GM21717 (cell line): ENCODE measurements around the gene KIR3DL3.
"Not testable (repeated sequence)": the region's sequence is repeated elsewhere in the genome, so short reads cannot be mapped to it uniquely, and the experiment has no call there.

Experiments used
- ATAC-seq: cut with Tn5 transposase; IDR thresholded peaks from one replicate; pipeline ENCODE4 v1.9.1; 2021; ENCODE audit warnings: mild to moderate bottlenecking, moderate library complexity; ENCODE audit not compliant: unreplicated experiment

Gene KIR3DL3

DNA sequence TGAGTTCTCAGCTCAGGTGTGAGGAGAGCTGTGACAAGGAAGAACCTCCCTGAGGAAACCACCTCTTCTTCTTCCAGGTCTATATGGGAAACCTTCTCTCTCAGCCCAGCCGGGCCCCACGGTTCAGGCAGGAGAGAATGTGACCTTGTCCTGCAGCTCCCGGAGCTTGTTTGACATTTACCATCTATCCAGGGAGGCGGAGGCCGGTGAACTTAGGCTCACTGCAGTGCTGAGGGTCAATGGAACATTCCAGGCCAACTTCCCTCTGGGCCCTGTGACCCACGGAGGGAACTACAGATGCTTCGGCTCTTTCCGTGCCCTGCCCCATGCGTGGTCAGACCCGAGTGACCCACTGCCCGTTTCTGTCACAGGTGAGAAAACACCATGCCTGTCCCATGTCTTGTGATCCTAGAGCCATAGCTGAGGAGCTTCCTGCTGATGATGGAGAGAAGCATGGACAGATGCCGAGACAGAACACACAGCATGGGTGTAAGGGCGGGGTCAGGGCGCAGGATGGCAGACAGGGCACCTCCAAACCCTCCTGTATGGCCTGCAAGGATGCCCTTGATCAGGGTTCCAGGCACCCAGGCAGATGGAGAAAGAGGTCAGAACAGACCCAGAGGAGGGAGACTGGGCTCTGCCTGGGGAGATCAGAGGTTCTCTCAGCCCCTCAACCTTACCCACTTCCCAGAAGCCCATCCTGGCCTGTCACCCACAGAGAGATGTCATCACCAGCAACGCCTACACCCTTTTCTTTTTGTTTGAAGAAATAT, 5.4 kb downstream of the KIR3DL3 start:
- ATAC-seq = no peak

DNA sequence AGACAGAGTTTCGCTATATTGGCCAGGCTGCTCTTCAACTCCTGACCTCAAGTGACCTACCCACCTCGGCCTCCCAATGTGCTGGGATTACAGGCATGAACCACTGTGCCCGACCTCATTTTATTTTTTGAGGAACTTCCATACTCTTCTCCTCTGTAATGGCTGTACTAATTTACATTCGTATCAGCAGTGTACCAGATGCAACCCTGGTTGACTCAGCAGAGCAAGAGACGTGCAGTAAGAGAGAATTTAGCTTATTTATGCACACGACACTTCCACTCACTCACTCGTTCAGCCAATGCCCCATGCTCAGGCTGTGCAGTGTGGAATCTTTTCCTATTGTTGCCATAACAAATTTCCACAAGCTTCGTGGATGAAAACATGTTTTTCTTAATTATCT, 6.9 kb downstream of the KIR3DL3 start:
- ATAC-seq = no peak

GRCh38 chr19:54738306-54738705, 14.1 kb downstream of the KIR3DL3 start, which contains the start of gene KIR2DL3:
TSS of gene KIR2DL3 (plus strand) at chr19:54738513. CDS start at chr19:54738546, 33 bp downstream.
- ATAC-seq = not testable (repeated sequence)

GRCh38 chr19:54738715-54739114, 14.5 kb downstream of the KIR3DL3 start:
- no peak for ATAC-seq

- no peak for ATAC-seq
These were observed 15.6 kb downstream of the KIR3DL3 start for GRCh38 chr19:54739587-54740497.

DNA sequence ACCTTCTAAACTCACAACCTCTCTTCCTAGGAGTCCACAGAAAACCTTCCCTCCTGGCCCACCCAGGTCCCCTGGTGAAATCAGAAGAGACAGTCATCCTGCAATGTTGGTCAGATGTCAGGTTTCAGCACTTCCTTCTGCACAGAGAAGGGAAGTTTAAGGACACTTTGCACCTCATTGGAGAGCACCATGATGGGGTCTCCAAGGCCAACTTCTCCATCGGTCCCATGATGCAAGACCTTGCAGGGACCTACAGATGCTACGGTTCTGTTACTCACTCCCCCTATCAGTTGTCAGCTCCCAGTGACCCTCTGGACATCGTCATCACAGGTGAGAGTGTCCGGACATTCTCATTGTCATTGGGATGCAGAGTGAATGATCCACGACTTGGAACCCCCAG, 17.7 kb downstream of the KIR3DL3 start:
- ATAC-seq = not testable (repeated sequence)

DNA sequence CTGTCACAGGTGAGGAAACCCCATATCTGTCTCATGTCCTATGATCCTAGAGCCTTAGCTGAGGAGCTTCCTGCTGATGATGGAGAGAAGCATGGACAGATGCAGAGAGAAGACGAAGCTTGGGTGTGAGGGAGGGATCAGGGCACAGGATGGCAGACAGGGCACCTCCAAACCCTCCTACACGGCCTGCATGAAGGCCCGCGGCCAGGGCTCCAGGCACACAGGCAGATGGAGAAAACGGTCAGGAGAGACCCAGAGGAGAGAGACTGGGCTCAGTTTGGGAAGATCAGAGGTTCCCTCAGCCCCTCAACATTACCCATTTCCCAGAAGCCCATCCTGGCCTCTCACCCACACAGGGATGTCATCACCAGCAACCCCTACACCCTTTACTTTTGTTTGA, 19.8 kb downstream of the KIR3DL3 start:
- ATAC-seq = not testable (repeated sequence)

GRCh38 chr19:54747614-54748322, 23.5 kb downstream of the KIR3DL3 start:
- not testable (repeated sequence) for ATAC-seq

DNA sequence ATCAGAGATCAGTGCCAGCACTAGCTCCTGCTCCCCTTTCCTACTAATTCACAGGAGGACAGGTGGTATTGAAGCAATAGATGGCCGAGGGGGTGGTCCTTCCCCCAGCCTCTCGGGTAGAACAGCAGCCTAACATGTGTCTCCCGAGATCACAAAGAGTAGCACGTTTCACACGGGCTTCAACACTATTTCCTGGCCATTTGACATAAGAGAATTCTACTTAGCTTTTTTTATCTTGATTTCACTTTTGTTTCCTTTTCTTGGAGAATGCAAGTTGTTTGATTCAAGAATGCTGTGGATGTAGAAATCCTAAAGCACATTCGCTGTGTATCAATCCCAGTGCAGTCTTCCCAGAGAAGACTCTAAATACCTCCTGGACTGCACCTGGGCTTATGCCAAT, 26.0 kb downstream of the KIR3DL3 start:
- not testable (repeated sequence) for ATAC-seq

DNA sequence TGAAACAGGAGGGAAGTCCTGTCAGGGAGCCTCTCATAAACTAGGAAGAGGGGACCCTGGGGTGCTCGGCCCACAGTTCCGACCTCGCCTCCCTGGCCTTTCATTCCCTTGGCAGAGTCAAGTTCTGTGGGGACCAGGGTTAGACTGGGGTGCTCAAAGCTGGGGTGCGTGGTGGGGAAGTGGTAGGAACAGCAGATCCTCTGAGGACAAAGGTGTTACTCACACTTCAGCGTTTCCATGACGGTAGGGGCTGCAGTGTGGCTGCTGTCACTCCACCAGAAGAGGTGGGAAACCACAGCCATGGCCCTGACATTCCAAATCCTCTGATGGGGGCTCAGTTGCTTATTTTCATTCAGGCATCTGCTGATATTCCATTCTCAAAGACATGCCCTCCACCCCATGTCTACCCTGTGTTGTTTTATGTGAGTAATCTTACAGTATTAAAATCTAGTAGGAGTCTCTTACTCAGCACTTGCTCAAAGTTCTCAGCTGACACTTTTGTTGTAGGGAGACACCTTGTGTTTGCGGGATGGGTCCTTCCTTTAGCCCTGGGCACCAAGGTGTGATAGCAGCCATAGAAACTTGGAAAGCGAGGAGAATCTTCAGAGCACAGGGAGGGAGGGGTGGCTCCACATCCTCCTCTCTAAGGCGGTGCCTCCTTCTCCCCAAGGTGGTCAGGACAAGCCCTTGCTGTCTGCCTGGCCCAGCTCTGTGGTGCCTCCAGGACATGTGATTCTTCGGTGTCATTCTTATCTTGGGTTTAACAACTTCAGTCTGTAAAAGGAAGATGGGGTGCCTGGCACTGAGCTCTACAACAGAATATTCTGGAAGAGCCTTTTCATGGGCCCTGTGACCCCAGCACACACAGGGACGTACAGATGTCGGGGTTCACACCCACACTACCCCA, 32.2 kb downstream of the KIR3DL3 start:
- ATAC-seq = not testable (repeated sequence)

DNA sequence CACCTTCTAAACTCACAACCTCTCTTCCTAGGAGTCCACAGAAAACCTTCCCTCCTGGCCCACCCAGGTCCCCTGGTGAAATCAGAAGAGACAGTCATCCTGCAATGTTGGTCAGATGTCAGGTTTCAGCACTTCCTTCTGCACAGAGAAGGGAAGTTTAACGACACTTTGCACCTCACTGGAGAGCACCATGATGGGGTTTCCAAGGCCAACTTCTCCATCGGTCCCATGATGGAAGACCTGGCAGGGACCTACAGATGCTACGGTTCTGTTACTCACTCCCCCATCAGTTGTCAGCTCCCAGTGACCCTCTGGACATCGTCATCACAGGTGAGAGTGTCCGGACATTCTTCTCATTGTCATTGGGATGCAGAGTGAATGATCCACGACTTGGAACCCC, 34.3 kb downstream of the KIR3DL3 start:
- not testable (repeated sequence) for ATAC-seq

GRCh38 chr19:54764219-54764618, 40.0 kb downstream of the KIR3DL3 start:
- ATAC-seq = not testable (repeated sequence)

GRCh38 chr19:54766464-54766863, 42.2 kb downstream of the KIR3DL3 start:
- not testable (repeated sequence) for ATAC-seq

GRCh38 chr19:54769646-54770045, 45.4 kb downstream of the KIR3DL3 start, which contains the start of gene KIR2DL1:
TSS of gene KIR2DL1 (plus strand) at chr19:54769793. CDS start at chr19:54769851, 58 bp downstream.
- not testable (repeated sequence) for ATAC-seq

GRCh38 chr19:54770511-54770910, 46.3 kb downstream of the KIR3DL3 start:
- ATAC-seq = not testable (repeated sequence)

DNA sequence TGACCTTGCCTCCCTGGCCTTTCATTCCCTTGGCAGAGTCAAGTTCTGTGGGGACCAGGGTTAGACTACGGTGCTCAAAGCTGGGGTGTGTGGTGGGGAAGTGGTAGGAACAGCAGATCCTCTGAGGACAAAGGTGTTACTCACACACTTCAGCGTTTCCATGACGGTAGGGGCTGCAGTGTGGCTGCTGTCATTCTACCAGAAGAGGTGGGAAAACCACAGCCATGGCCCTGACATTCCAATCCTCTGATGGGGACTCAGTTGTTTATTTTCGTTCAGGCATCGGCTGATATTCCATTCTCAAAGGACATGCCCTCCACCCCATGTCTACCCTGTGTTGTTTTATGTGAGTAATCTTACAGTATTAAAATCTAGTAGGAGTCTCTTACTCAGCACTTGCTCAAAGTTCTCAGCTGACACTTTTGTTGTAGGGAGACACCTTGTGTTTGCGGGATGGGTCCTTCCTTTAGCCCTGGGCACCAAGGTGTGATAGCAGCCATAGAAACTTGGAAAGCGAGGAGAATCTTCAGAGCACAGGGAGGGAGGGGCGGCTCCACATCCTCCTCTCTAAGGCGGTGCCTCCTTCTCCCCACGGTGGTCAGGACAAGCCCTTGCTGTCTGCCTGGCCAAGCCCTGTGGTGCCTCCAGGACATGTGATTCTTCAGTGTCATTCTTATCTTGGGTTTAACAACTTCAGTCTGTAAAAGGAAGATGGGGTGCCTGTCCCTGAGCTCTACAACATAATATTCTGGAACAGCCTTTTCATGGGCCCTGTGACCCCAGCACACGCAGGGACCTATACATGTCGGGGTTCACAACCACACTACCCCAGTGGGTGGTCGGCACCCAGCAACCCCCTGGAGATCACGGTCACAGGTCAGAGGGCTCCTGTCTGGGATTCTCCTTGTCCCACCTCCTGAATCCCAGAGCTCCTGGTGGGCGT, 47.0 kb downstream of the KIR3DL3 start:
- ATAC-seq = not testable (repeated sequence)

DNA sequence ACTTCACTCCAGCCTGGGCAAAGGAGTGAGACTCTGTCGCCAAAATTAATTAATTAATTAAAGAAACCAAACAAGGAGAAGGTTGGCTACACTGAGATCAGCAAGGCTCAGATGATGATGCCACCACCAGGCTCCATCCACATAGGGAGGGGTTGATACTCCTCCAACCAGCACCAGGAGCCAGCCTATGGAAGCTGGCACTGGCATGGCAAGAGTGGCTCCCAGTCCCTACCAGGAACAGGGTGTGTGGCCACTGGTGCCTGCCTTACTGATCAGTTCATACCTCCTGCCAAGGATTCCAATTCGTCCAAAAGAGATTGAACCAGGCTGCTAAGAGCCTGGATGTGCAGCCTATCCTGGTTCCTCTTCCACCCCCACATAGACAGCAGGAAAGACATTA, 48.4 kb downstream of the KIR3DL3 start:
- ATAC-seq = not testable (repeated sequence)

- ATAC-seq = not testable (repeated sequence)
These were observed 51.0 kb downstream of the KIR3DL3 start for GRCh38 chr19:54775095-54775815.
